Measurements from ENCODE around the gene ZNF415. TPM values are rescaled to one million over a fixed set of nuclear protein-coding genes. Genes with fewer than 3 reads are reported as not detected.

ZNF415 gene
- total and polyA plus RNA-seq, 3 donors from 2014 or later, result 42.5 to 63.8 (median 43.8) TPM

DNA sequence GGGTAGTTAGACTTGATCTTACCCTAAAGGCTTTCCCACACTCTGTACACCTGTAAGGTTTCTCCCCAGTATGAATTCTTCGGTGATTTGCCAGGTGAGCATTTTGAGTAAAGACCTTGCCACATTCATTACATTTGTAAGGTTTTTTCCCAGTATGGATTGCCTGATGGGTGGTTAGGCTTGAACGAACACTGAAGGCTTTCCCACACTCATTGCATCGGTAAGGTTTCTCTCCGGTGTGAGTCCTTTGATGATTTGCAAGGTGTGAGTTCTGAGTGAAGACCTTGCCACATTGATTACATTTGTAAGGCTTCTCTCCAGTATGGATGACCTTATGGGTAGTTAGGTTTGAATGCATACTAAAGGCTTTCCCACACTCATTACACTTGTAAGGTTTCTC is 64.5 kb downstream of the ZNF415 start:
- H3K4me1 ChIP-seq, result no peaks in the 10 kb centered on the region
- H3K27me3 ChIP-seq, result no peaks in the 10 kb centered on the region
- H3K4me3 ChIP-seq, result no peak overlapping the region
- no peaks in the 10 kb centered on the region for H3K9me3 ChIP-seq
- no peaks in the 10 kb centered on the region for H3K36me3 ChIP-seq (ENCODE audit: low read depth, missing control alignments)
- WGBS, 2 donors, result 95 to 99% methylated on average over 4 of the region's 4 CpGs
- TF ChIP-seq POLR2A (IDR thresholded peaks at IDR 0.05) (no peak), CTCF (IDR thresholded peaks at IDR 0.05) (no peak)
- DNase-seq, result no peak
- intact Hi-C loops (cut with DNase I; ENCODE audit: low total_unique reads), result no loop called here
- H3K27ac ChIP-seq, result no peak overlapping the region

- H3K9me3 ChIP-seq, result no peaks in the 10 kb centered on the region
- no peaks in the 10 kb centered on the region for H3K4me1 ChIP-seq
- no peak for TF ChIP-seq CTCF (IDR thresholded peaks at IDR 0.05)
- no peak for TF ChIP-seq POLR2A (IDR thresholded peaks at IDR 0.05)
- H3K36me3 ChIP-seq (ENCODE audit: low read depth, missing control alignments), result no peaks in the 10 kb centered on the region
- H3K4me3 ChIP-seq, result peak overlapping the region; percentile 21 to 36
- H3K27ac ChIP-seq, result no peak overlapping the region
- 2% methylated on average over 59 of the region's 59 CpGs for WGBS, 2 donors
- DNase-seq, result peak; percentile 63
- H3K27me3 ChIP-seq, result no peaks in the 10 kb centered on the region
- intact Hi-C loops (cut with DNase I; ENCODE audit: low total_unique reads), result no loop called here
Measured at GRCh38 chr19:53057904-53058580, 74.7 kb downstream of the ZNF415 start.

Other genes starting within 250 kb of the ZNF415 start
- gene ZNF320, start 235.3 kb downstream of the ZNF415 start, total RNA-seq, result 10 to 100 TPM; 21.3 to 21.6 TPM
- 8.2 TPM for gene ZNF320, start 235.3 kb downstream of the ZNF415 start, polyA plus RNA-seq (ENCODE audit: insufficient read depth, low read depth, low replicate concordance)
- gene ZNF888, start 209.5 kb downstream of the ZNF415 start, total RNA-seq, result 1 to 10 TPM; 2.3 to 3.2 TPM
- 2.2 TPM for gene ZNF888, start 209.5 kb downstream of the ZNF415 start, polyA plus RNA-seq (ENCODE audit: insufficient read depth, low read depth, low replicate concordance)
- 10 to 100 TPM in 1 of 2 donors, 1 to 10 TPM in 1; 6.9 to 14.9 TPM for gene ZNF816, start 170.0 kb downstream of the ZNF415 start, total RNA-seq
- gene ZNF816, start 170.0 kb downstream of the ZNF415 start, polyA plus RNA-seq (ENCODE audit: insufficient read depth, low read depth, low replicate concordance), result 3.1 TPM
- gene ERVV-1, start 119.0 kb downstream of the ZNF415 start, total RNA-seq, result under 1 TPM in 1 of 2 donors, not detected in 1; 0.12 TPM
- gene ERVV-1, start 119.0 kb downstream of the ZNF415 start, polyA plus RNA-seq (ENCODE audit: insufficient read depth, low read depth, low replicate concordance), result not detected
- gene ERVV-2, start 88.2 kb downstream of the ZNF415 start, total RNA-seq, result not detected
- gene ERVV-2, start 88.2 kb downstream of the ZNF415 start, polyA plus RNA-seq (ENCODE audit: insufficient read depth, low read depth, low replicate concordance), result 0.12 TPM
- gene ZNF160, start 29.5 kb downstream of the ZNF415 start, total RNA-seq, result 100 to 1,000 TPM; 113 TPM
- gene ZNF160, start 29.5 kb downstream of the ZNF415 start, polyA plus RNA-seq (ENCODE audit: insufficient read depth, low read depth, low replicate concordance), result 30.1 TPM
- gene ZNF347, start 26.1 kb upstream of the ZNF415 start, total RNA-seq, result 10 to 100 TPM; 12.2 to 13.0 TPM
- 4.6 TPM for gene ZNF347, start 26.1 kb upstream of the ZNF415 start, polyA plus RNA-seq (ENCODE audit: insufficient read depth, low read depth, low replicate concordance)
- 10 to 100 TPM in 1 of 2 donors, 1 to 10 TPM in 1; 7.6 to 11.7 TPM for gene ZNF665, start 60.4 kb upstream of the ZNF415 start, total RNA-seq
- gene ZNF665, start 60.4 kb upstream of the ZNF415 start, polyA plus RNA-seq (ENCODE audit: insufficient read depth, low read depth, low replicate concordance), result 4.2 TPM
- 10 to 100 TPM; 46.7 to 54.3 TPM for gene ZNF677, start 122.0 kb upstream of the ZNF415 start, total RNA-seq
- 88.9 TPM for gene ZNF677, start 122.0 kb upstream of the ZNF415 start, polyA plus RNA-seq (ENCODE audit: insufficient read depth, low read depth, low replicate concordance)
- gene VN1R2, start 125.4 kb upstream of the ZNF415 start, total RNA-seq, result 1 to 10 TPM in 1 of 2 donors, not detected in 1; 1.2 TPM
- gene VN1R2, start 125.4 kb upstream of the ZNF415 start, polyA plus RNA-seq (ENCODE audit: insufficient read depth, low read depth, low replicate concordance), result 0.25 TPM
- gene VN1R4, start 134.8 kb upstream of the ZNF415 start, total RNA-seq, result under 1 TPM in 1 of 2 donors, not detected in 1; 0.37 TPM
- gene VN1R4, start 134.8 kb upstream of the ZNF415 start, polyA plus RNA-seq (ENCODE audit: insufficient read depth, low read depth, low replicate concordance), result not detected
- 1 to 10 TPM; 6.5 to 6.6 TPM for gene ZNF845, start 200.8 kb upstream of the ZNF415 start, total RNA-seq
- gene ZNF845, start 200.8 kb upstream of the ZNF415 start, polyA plus RNA-seq (ENCODE audit: insufficient read depth, low read depth, low replicate concordance), result 2.1 TPM
- gene ZNF525, start 232.8 kb upstream of the ZNF415 start, total RNA-seq, result 10 to 100 TPM; 18.8 to 27.3 TPM
- gene ZNF525, start 232.8 kb upstream of the ZNF415 start, polyA plus RNA-seq (ENCODE audit: insufficient read depth, low read depth, low replicate concordance), result 14.0 TPM